ENCODE results near the gene SMIM28.
"Not testable (repeated sequence)": the region's sequence is repeated elsewhere in the genome, so short reads cannot be mapped to it uniquely, and the experiment has no call there.

SMIM28 gene

GRCh38 chr6:138345565-138346285, 32.0 kb upstream of the SMIM28 start:
- no peak for DNase-seq (ENCODE audit: low read depth)
- Histone ChIP-seq H3K4me1 (ENCODE audit: control insufficient read depth, insufficient read depth, low read length) (no peaks in the 10 kb centered on the region), H3K9me3 (ENCODE audit: control insufficient read depth, low read length) (no peaks in the 10 kb centered on the region)

GRCh38 chr6:138346302-138347195, 31.2 kb upstream of the SMIM28 start:
- no peaks in the 10 kb centered on the region for H3K27me3 ChIP-seq (replicated peaks; ENCODE audit: control insufficient read depth, insufficient read depth, low read length)
- H3K36me3 ChIP-seq (ENCODE audit: control insufficient read depth, insufficient read depth, low read length, severe bottlenecking) = no peaks in the 10 kb centered on the region
- no peak overlapping the region for H3K9ac ChIP-seq (ENCODE audit: low read length)
- DNase-seq (ENCODE audit: low read depth) = peak; percentile 68
- H3K4me3 ChIP-seq (ENCODE audit: low read length) = no peak overlapping the region
- H3K4me1 ChIP-seq (ENCODE audit: control insufficient read depth, insufficient read depth, low read length) = no peaks in the 10 kb centered on the region
- no peaks in the 10 kb centered on the region for H3K9me3 ChIP-seq (ENCODE audit: control insufficient read depth, low read length)

More at GRCh38 chr6:138345565-138346285, 32.0 kb upstream of the SMIM28 start:
- Histone ChIP-seq H3K4me3 (ENCODE audit: low read length) (no peak overlapping the region), H3K36me3 (ENCODE audit: control insufficient read depth, insufficient read depth, low read length, severe bottlenecking) (no peaks in the 10 kb centered on the region), H3K9ac (ENCODE audit: low read length) (no peak overlapping the region), H3K27me3 (replicated peaks; ENCODE audit: control insufficient read depth, insufficient read depth, low read length) (no peaks in the 10 kb centered on the region)

- DNase-seq (ENCODE audit: low read depth) = no peak
- Histone ChIP-seq H3K36me3 (ENCODE audit: control insufficient read depth, insufficient read depth, low read length, severe bottlenecking) (no peaks in the 10 kb centered on the region), H3K27me3 (replicated peaks; ENCODE audit: control insufficient read depth, insufficient read depth, low read length) (peaks cover under 1% of the 10 kb centered on the region), H3K4me1 (ENCODE audit: control insufficient read depth, insufficient read depth, low read length) (no peaks in the 10 kb centered on the region), H3K9ac (ENCODE audit: low read length) (no peak overlapping the region), H3K4me3 (ENCODE audit: low read length) (no peak overlapping the region), H3K9me3 (ENCODE audit: control insufficient read depth, low read length) (no peaks in the 10 kb centered on the region)
Measured at GRCh38 chr6:138347864-138348263, 29.8 kb upstream of the SMIM28 start.

GRCh38 chr6:138349891-138350290, 27.8 kb upstream of the SMIM28 start:
- Histone ChIP-seq H3K4me3 (ENCODE audit: low read length) (no peak overlapping the region), H3K9ac (ENCODE audit: low read length) (no peak overlapping the region), H3K27me3 (replicated peaks; ENCODE audit: control insufficient read depth, insufficient read depth, low read length) (peaks cover 8% of the 10 kb centered on the region), H3K36me3 (ENCODE audit: control insufficient read depth, insufficient read depth, low read length, severe bottlenecking) (no peaks in the 10 kb centered on the region), H3K4me1 (ENCODE audit: control insufficient read depth, insufficient read depth, low read length) (no peaks in the 10 kb centered on the region), H3K9me3 (ENCODE audit: control insufficient read depth, low read length) (no peaks in the 10 kb centered on the region)
- DNase-seq (ENCODE audit: low read depth) = peak; percentile 69

GRCh38 chr6:138357928-138358327, 19.8 kb upstream of the SMIM28 start:
- H3K36me3 ChIP-seq (ENCODE audit: control insufficient read depth, insufficient read depth, low read length, severe bottlenecking) = no peaks in the 10 kb centered on the region
- no peaks in the 10 kb centered on the region for H3K9me3 ChIP-seq (ENCODE audit: control insufficient read depth, low read length)
- no peak overlapping the region for H3K9ac ChIP-seq (ENCODE audit: low read length)
- no peaks in the 10 kb centered on the region for H3K4me1 ChIP-seq (ENCODE audit: control insufficient read depth, insufficient read depth, low read length)
- DNase-seq (ENCODE audit: low read depth) = no peak
- no peak overlapping the region for H3K4me3 ChIP-seq (ENCODE audit: low read length)
- peaks cover 7% of the 10 kb centered on the region for H3K27me3 ChIP-seq (replicated peaks; ENCODE audit: control insufficient read depth, insufficient read depth, low read length)

- not testable (repeated sequence) for H3K27me3 ChIP-seq (replicated peaks; ENCODE audit: control insufficient read depth, insufficient read depth, low read length); H3K9ac ChIP-seq (ENCODE audit: low read length); H3K4me1 ChIP-seq (ENCODE audit: control insufficient read depth, insufficient read depth, low read length); H3K4me3 ChIP-seq (ENCODE audit: low read length); DNase-seq (ENCODE audit: low read depth); H3K36me3 ChIP-seq (ENCODE audit: control insufficient read depth, insufficient read depth, low read length, severe bottlenecking); H3K9me3 ChIP-seq (ENCODE audit: control insufficient read depth, low read length)
Measured at GRCh38 chr6:138368684-138369083, 9.0 kb upstream of the SMIM28 start.

- H3K9me3 ChIP-seq (ENCODE audit: control insufficient read depth, low read length) = no peaks in the 10 kb centered on the region
- H3K9ac ChIP-seq (ENCODE audit: low read length) = no peak overlapping the region
- H3K27me3 ChIP-seq (replicated peaks; ENCODE audit: control insufficient read depth, insufficient read depth, low read length) = no peaks in the 10 kb centered on the region
- H3K36me3 ChIP-seq (ENCODE audit: control insufficient read depth, insufficient read depth, low read length, severe bottlenecking) = no peaks in the 10 kb centered on the region
- no peak for DNase-seq (ENCODE audit: low read depth)
- H3K4me1 ChIP-seq (ENCODE audit: control insufficient read depth, insufficient read depth, low read length) = no peaks in the 10 kb centered on the region
- no peak overlapping the region for H3K4me3 ChIP-seq (ENCODE audit: low read length)
Measured at GRCh38 chr6:138370631-138371451, 6.9 kb upstream of the SMIM28 start.

GRCh38 chr6:138371452-138371711, 6.3 kb upstream of the SMIM28 start:
- H3K27me3 ChIP-seq (replicated peaks; ENCODE audit: control insufficient read depth, insufficient read depth, low read length) = no peaks in the 10 kb centered on the region
- no peaks in the 10 kb centered on the region for H3K36me3 ChIP-seq (ENCODE audit: control insufficient read depth, insufficient read depth, low read length, severe bottlenecking)
- H3K9ac ChIP-seq (ENCODE audit: low read length) = no peak overlapping the region
- no peak overlapping the region for H3K4me3 ChIP-seq (ENCODE audit: low read length)
- no peaks in the 10 kb centered on the region for H3K4me1 ChIP-seq (ENCODE audit: control insufficient read depth, insufficient read depth, low read length)
- H3K9me3 ChIP-seq (ENCODE audit: control insufficient read depth, low read length) = no peaks in the 10 kb centered on the region
- DNase-seq (ENCODE audit: low read depth) = no peak

GRCh38 chr6:138371720-138372119, 6.0 kb upstream of the SMIM28 start:
- no peaks in the 10 kb centered on the region for H3K36me3 ChIP-seq (ENCODE audit: control insufficient read depth, insufficient read depth, low read length, severe bottlenecking)
- no peaks in the 10 kb centered on the region for H3K4me1 ChIP-seq (ENCODE audit: control insufficient read depth, insufficient read depth, low read length)
- no peaks in the 10 kb centered on the region for H3K27me3 ChIP-seq (replicated peaks; ENCODE audit: control insufficient read depth, insufficient read depth, low read length)
- DNase-seq (ENCODE audit: low read depth) = no peak
- H3K4me3 ChIP-seq (ENCODE audit: low read length) = no peak overlapping the region
- no peak overlapping the region for H3K9ac ChIP-seq (ENCODE audit: low read length)
- H3K9me3 ChIP-seq (ENCODE audit: control insufficient read depth, low read length) = no peaks in the 10 kb centered on the region

- Histone ChIP-seq H3K9me3 (ENCODE audit: control insufficient read depth, low read length) (no peaks in the 10 kb centered on the region), H3K4me1 (ENCODE audit: control insufficient read depth, insufficient read depth, low read length) (no peaks in the 10 kb centered on the region), H3K9ac (ENCODE audit: low read length) (no peak overlapping the region), H3K4me3 (ENCODE audit: low read length) (no peak overlapping the region), H3K36me3 (ENCODE audit: control insufficient read depth, insufficient read depth, low read length, severe bottlenecking) (no peaks in the 10 kb centered on the region), H3K27me3 (replicated peaks; ENCODE audit: control insufficient read depth, insufficient read depth, low read length) (no peaks in the 10 kb centered on the region)
- no peak for DNase-seq (ENCODE audit: low read depth)
Measured at GRCh38 chr6:138372711-138373463, 4.8 kb upstream of the SMIM28 start.

Data from adipocyte (in vitro differentiated cells).